UCSD-AML1 (cell line): ENCODE data around the gene NBPF26.
"Not testable (repeated sequence)": the region's sequence is repeated elsewhere in the genome, so short reads cannot be mapped to it uniquely, and the experiment has no call there.

Experiments used
- DNase-seq: peaks from one replicate; lab custom pipeline; 2025; ENCODE audit not compliant: unreplicated experiment; lab: John Stamatoyannopoulos, UW

The NBPF26 gene

GRCh38 chr1:120850537-120851421 lies 127.0 kb downstream of the NBPF26 start:
- not testable (repeated sequence) for DNase-seq

GRCh38 chr1:120858144-120858543 lies 134.4 kb downstream of the NBPF26 start:
- not testable (repeated sequence) for DNase-seq

DNA sequence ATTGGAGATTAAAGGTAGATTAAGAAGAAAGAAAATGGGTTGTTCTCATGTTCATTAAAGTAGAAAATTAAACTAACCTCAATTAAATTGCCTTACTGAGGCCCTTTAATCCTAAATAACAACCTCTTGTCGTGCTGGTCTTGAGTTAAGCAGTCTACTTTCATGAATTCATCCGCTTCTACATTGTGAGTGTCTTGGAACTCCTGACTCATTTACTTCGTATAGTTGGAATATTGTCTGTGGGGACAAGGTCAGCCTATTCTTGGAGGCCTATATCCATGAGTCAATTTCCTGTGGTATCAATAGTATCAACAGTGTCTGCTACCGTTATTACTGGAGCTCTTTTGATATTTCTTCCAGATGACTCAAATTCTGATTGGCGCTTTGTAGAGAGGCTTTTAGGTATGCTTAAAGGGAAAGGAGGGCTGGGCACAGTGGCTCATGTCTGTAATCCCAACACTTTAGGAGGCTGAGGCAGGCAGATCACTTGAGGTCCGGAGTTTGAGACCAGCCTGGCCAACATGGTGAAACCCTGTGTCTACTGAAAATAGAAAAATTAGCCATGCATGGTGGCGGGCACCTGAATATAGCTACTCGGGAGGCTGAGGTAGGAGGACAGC lies 136.0 kb downstream of the NBPF26 start:
- DNase-seq = not testable (repeated sequence)

- not testable (repeated sequence) for DNase-seq
These were observed 154.5 kb downstream of the NBPF26 start for GRCh38 chr1:120878206-120878605.

GRCh38 chr1:120880056-120880455 lies 156.3 kb downstream of the NBPF26 start:
- DNase-seq = not testable (repeated sequence)

DNA sequence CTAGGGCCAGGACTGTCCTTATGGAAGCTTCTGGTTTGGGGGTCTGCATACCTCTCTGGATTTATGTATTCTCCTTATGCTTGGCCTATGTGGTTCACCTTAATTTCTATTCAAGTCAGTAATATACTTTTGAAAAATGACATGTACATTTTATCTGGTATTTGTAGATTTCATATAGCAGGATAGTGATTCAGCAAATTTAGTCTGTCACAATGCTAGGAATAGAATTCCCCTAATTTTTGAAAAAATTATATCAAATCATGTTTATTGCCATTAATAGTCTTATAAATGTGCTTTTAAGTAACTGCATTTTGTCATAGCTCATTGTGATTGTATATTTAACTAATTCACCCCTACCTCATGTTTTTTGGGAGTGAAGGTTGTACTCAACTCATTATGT lies 158.2 kb downstream of the NBPF26 start:
- not testable (repeated sequence) for DNase-seq
